ENCODE measurements around the gene CS.
"Not testable (repeated sequence)": the region's sequence is repeated elsewhere in the genome, so short reads cannot be mapped to it uniquely, and the experiment has no call there.

The CS gene

DNA sequence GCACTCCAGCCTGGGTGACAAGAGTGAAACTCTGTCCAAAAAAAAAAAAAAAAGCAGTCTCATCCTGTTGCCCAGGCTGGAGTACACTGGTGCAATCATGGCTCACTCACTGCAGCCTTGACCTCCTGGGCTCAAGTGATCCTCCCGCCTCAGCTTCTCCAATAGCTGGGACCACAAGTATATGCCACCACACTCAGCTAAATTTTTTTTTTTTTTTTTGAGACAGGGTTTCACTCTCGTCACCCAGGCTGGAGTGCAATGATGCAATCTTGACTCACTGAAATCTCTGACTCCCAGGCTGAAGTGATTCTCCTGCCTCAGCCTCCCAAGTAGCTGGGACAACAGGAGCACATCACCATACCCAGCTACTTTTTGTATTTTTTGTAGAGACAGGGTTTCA is 20.9 kb upstream of the CS start:
- DNase-seq (ENCODE audit: low read depth in 4 of 4, low spot score in 1 of 4) = no peak

DNA sequence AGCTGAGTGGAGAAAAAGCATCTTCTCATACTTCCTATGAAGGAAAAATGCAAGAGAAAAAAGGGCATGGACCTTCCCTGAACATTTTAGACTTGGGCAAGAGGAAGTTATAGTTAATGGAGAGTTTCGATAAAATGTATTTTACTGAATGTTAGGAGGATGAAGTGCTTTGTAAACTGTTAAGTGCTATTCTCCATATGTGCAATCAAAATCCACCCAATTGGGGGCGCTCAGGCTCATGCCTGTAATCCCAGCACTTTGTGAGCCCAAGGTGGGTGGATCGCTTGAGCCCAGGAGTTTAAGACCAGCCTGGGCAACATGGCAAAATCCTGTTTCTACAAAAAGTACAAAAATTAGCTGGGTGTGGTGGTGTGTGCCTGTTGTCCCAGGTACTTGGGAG is 17.5 kb upstream of the CS start:
- no peak for DNase-seq (ENCODE audit: low read depth in 4 of 4, low spot score in 1 of 4)

DNA sequence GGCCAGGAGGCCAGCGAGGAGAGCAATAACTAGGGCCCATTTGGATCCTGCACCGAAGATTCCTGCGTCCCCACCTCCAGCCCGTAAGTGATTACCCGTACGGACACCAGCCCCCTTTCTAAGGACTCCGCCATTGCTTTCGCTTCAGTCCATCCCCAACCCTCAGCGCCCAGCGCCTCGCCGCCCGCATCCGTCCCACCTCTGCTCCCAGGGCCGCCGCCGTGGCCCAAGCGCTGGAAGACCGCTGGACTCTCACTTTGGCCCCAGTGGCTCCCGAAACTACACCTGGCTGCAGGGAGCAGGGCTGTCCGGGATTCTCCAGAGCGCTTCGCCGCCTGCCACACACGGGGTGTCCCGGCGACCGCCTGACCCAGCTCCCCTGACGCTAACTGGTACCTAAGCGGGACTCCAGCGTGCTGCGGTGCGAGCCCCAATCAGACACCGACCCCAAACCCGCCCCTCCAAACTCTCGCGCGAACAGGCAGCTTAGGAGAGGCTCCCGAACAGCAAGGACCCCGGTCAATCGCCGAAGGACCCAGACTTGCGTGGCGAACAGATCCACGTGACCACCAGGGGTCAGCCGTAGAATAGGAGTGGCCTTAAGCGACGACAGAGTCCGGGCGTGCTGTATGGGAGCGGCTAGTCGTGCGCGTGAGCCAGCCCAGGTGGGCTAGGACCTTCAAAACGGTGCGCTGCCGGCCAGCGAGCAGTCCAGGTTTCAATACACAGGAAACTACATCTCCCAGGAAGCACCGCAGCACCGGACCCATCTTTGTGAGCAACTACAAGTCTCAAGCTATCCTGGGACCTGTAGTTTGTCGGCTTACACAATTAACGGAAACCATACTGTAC is 15.7 kb upstream of the CS start, which contains the start of gene CNPY2:
Gene CNPY2 (minus strand): TSS at position 367 of the 852 bp plus-strand sequence. CDS start 771 bp downstream, outside the sequence.
- DNase-seq (ENCODE audit: low read depth in 4 of 4, low spot score in 1 of 4) = peak; percentile 74 to 91 (median 82)

DNA sequence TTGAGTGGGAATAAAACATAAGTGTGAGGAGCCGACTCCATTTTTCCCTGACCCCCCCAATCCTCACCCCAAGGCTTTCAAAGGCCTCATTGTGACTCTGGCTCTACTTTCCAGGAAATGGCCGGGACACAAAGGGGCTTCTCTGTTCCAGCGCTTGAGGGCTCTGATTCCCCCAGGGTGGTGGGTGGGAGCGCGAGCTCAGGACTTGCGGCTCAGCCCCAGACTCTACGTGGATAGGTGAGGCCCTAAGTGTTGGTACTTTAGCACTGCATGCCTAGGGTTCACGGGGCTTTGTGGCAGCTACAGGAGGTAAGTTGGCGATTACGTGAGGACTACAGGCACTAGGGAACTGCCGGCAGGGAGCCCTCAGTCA is 15.1 kb upstream of the CS start:
- no peak for DNase-seq (ENCODE audit: low read depth in 4 of 4, low spot score in 1 of 4)

DNA sequence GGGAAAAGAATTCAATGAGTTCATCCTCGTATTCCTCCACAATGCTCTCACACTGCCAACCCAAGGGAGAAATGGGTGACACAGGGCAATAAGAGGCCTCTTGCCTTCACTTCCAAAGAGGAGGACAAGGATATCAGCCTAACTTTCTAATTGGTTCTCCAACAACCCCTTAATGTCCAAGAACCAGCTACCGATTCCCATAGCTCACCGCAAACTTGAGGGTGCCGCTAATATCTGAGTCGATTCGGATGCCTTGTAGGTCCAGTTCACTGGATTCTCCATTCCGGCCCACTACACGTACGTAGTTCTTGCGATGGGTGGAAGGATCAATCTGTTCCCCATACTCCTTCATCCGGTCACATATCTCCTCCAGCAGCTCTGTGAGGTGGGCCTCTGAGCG is 10.9 kb upstream of the CS start:
- no peak for DNase-seq (ENCODE audit: low read depth in 4 of 4, low spot score in 1 of 4)

DNA sequence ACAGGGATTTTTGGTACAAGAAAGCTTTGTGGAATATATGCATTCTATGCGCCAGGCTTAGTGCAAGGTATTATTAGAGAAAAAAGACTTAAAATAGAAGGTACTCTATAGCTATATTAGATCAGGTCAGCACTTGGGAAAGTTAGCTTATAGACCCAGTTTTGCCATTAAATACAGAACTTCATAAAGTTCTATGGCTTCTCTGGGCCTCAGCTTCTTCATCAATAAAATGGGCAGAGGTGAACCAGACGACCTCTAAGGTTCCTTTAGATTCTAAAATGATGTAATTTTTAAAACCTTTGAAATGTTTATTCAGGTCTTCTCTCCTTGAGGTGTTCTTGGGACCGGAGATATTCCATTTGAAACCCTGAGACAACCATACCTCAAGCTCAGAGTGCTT is 8.6 kb upstream of the CS start:
- no peak for DNase-seq (ENCODE audit: low read depth in 4 of 4, low spot score in 1 of 4)

DNA sequence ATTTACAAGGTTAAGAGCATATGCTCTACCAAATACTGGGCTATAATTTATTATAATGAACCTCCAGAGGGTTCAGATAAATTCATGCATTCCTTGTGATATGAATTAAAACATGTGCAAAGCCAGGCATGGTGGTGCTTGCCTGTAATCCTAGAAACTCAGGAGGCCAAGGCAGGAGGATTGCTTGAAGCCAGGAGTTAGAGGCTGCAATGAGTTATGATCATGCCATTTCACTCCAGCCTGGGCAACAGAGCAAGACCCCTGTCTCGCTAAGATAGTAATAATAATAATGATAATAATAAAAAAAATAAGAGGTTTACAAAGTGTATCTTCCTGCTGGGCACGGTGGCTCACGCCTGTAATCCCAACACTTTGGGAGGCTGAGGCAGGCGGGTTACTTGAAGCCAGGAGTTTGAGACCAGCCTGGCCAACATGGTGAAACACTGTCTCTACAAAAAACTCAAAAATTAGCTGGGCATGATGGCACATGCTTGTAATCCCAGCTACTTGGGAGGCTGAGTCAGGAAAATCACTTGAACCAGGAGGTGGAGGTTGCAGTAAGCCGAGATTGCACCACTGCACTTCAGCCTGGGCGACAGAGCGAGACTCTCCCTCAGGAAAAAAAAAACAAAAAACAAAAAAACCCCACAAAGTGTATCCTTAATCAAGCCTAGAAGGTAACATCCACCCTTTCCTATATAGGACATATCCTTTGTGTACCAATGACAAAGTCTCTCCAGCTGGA is 7.3 kb upstream of the CS start:
- DNase-seq (ENCODE audit: low read depth in 4 of 4, low spot score in 1 of 4) = no peak

- DNase-seq (ENCODE audit: low read depth in 4 of 4, low spot score in 1 of 4) = no peak
Observed at GRCh38 chr12:56304872-56305590, 4.9 kb upstream of the CS start.

DNA sequence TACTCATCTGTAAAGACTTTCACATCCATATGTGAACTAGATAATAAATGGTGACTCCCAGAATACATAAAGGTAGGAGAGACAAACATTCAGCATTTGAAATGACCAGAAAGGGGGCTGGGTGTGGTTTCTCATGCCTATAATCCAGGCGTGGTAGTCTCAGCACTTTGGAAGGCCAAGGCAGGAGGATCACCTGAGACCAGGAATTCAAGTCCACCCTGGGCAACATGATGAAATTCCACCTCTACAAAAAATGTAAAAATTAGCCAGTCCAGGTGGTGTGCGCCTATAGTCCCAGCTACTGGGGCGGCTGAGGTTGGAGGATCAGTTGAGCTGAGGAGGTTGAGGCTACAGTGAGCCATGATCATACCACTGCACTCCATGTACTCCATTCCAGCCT is 4.1 kb upstream of the CS start:
- no peak for DNase-seq (ENCODE audit: low read depth in 4 of 4, low spot score in 1 of 4)

DNA sequence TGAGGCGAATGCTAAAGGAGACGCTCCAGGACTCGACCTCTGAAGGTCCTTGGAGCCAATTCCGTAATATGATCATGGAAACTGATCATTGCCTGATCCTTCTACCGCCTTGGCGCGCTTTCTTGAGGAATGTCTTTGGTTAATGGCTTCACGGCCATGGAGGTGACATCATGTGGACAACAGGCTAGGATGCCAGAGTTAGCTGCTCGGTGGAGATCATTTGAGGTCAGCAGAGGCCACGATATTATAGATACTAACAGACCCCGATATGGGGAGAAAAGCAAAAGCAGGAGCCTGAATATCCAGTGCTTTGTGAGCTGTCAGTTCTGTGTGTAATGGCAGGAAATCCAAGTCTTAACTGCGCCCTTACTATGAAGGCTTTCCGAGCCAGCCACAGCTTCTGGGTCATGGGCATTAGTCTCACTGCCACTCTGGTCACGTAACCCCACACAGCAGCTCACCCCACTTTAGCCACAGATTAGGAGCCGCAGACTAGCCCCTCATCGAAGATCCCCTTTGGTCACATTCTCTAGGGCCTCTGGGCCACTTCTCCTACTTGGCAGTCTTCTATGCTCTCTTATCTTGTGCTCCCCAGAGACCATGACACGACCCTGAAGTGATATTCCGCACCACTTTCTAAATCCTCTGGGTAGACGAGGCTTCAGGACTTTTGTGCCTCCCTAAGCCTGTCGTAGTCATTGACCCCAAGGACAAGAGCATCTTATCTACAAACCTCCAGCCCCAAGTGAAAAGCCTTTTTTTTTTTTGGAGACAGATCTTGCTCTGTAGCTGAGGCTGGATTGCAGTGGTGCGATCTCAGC is 724 bp upstream of the CS start:
- DNase-seq (ENCODE audit: low read depth in 4 of 4, low spot score in 1 of 4) = no peak

DNA sequence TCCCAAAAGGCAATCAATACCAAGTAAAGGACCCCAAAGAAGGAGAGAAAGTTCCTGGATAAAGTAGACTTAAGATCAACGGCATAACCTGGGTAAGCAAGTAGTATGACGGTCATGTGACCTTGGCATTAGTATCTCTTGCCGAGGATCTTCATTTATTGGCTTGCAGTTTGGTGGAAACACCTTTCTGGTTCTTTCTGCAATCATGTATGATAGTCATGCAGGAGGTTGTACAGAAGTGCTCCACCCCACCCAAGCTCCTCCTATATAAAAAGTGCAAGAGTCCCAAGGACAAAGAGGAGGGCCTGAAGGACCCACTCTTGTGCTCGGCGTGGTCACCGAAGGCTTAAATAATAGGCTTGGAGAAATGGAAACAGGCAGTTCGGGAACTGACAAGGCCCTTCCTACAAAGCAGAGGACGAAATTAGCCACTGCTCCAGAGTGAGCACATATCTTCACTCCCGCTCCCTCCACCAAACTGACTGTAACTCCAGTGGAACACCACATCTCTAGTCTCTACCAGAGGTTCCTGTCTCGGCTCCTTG is 750 bp downstream of the CS start:
- DNase-seq (ENCODE audit: low read depth in 4 of 4, low spot score in 1 of 4) = no peak

DNA sequence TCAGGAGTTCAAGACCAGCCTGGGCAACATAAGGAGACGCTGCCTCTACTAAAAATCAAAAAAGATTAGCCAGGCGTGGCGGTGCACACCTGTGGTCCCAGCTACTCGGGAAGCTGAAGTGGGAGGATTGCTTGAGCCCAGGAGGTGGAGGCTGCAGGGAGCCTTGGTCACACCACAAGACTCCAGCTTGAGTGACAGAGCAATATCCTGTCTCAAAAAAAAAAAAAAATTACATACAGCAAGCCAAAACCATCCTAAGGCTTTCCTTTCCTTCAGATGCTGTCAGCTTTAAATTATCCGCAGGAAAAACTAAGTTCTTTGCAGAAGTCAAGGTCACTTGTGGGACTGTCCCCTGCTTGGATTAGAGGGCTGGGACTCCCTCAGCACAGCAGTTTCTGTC is 1.3 kb downstream of the CS start:
- no peak for DNase-seq (ENCODE audit: low read depth in 4 of 4, low spot score in 1 of 4)

DNA sequence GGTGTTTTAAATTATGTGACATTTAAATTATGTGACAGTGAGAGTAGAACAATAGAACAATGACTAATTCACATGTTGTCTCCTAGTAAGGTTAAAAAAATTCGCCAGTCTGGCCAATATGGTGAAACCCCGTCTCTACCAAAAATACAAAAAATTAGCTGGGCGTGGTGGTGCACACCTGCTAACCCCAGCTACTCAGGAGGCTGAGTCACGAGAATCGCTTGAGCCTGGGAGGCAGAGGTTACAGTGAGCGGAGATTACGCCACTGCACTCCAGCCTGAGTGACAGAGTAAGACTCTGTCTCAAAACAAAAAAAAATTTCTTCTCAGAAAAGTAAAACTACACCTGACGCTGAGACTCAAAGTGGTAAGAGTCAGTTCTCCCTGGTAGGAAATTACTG is 2.7 kb downstream of the CS start:
- no peak for DNase-seq (ENCODE audit: low read depth in 4 of 4, low spot score in 1 of 4)

DNA sequence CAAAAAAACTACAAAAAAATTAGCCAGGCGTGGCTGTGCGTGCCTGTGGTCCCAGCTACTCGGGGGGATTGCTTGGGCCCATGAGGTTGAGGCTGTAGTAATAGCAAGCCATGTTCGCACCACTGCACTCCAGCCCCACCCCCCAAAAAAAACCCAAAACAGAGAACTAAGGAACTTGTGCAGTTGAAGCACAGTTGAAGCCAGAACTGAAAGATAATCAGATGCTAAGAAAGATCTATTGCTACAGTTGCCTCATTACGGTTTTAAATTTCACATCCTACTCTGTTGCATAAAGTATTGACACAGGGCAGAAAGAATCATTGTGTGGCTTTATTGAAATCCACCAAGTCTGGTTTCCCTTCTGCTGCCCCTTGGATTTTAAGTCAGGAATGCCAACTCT is 3.8 kb downstream of the CS start:
- no peak for DNase-seq (ENCODE audit: low read depth in 4 of 4, low spot score in 1 of 4)

GRCh38 chr12:56293795-56294194 is 6.3 kb downstream of the CS start:
- DNase-seq (ENCODE audit: low read depth in 4 of 4, low spot score in 1 of 4) = no peak

DNA sequence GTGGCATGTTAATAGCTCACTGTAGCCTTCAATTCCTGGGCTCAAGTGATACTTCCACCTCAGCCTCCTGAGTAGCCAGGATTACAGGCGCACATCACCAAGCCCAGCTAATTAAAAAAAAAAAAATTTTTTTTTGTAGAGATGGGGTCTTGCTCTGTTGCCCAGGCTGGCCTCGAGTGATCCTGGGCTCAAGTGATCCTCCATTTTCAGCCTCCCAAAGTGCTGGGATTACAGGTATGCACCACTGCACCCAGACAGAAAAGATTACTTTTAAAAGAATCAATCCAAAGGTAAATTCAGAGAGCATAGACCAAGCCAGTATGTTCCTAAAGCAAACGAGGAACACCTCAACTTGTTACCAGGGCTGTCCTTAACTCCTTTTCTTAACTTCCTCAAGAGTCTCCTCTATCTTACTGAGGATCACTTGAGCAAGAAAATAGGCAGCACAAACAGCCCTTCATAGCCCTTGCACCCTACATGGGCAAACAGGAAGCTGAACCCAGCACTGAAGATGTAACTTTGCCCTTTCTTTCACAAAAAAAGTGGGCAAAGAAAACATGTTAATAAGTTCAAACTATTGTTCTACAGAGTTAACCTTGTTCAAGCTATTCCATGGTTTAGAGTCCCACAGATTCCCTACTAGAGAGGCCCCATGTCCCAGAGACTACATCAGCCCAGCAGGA is 11.3 kb downstream of the CS start:
- DNase-seq (ENCODE audit: low read depth in 4 of 4, low spot score in 1 of 4) = no peak

DNA sequence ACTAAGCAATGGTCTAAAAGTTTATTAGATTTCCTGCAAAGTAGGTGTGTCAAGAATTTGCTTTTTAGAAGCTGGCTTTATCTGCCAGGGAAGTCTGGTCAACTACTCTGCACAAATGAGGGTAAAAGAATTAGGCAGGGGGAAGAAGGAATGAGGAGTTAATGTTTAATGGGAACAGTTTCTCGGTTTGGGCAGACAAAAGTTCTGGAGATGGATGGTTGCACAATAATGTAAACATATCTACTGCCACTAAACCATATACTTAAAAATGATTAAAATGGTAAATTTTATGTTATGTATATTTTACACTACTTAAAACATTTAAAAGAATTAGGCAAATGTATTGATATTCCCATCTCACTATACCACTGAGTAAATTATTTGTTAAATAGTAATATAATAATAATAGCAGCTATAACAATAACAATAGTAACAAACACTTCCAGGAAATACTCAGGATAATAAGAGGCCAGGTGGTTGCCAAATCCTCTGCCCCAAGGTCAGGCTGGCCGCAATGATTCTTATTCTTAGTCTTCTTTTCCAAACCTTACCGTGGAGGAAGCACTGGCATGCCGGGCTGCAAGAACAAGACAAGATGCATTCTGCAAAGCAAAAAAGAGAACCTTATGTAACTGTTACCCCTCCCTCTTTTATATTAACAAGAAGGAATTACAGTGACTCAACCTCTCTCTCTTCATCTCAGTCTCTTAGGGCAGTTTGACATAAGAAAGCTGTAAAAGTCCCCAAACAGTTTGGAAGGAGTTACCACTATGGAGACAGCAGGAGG is 13.9 kb downstream of the CS start:
- DNase-seq (ENCODE audit: low read depth in 4 of 4, low spot score in 1 of 4) = no peak

DNA sequence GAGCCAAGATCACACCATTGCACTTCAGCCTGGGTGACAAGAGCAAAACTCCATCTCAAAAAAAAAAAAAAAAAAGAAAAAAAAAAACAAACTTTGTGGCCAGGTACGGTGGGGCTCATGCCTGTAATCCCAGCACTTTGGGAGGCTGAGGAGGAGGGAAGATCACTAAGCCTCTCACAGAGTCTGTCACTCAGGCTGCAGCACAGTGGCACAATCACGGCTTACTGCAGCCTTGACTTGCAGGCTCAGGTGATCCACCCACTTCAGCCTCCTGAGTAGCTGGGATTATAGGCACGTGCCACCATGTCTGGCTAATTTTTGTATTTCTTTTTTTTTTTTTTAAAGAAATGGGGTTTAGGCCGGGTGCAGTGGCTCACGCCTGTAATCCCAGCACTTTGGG is 15.9 kb downstream of the CS start:
- not testable (repeated sequence) for DNase-seq (ENCODE audit: low read depth in 4 of 4, low spot score in 1 of 4)

- no peak for DNase-seq (ENCODE audit: low read depth in 4 of 4, low spot score in 1 of 4)
Observed at GRCh38 chr12:56282579-56282978, 17.6 kb downstream of the CS start.

Measured in stimulated activated CD4-positive, alpha-beta T cell treated with anti-CD3 and anti-CD28 coated beads, Interleukin-1b, Interleukin-23, amount 100 ng/mL, for 24 hours (primary cell).